HepG2 (cell line): ENCODE measurements around the gene CTSZ. TPM values are rescaled to one million over a fixed set of nuclear protein-coding genes. Genes with fewer than 3 reads are reported as not detected.

ENCODE experiments used
- ATAC-seq: fragments of 200-7000 bp; cut with Tn5 transposase; 3 replicates; pipeline ENCODE4 v1.9.1; 2020; ENCODE audit warnings: mild to moderate bottlenecking, moderate library complexity
- BruUV-seq: library from RNA; stranded (reverse); fragments of 400-500 nt; replicated peaks from 2 replicates; lab custom pipeline; 2021; lab: Mats Ljungman, UMichigan
- CTCF ChIA-PET: fragments of 300-600 bp; formaldehyde crosslinking; extraction: SDS; loops from one replicate; lab custom pipeline; 2021; ENCODE audit warnings: low total read pairs, inconsistent platforms, low intra/inter-chr PET ratio; lab: Yijun Ruan, JAX
- POLR2A ChIA-PET: fragments of 350-600 bp; sonication (Branson Sonifier 250); formaldehyde crosslinking; loops from one replicate; lab custom pipeline; 2020; ENCODE audit warnings: antibody characterized with exemption, inconsistent platforms; lab: Yijun Ruan, JAX
- DNase-seq: peaks from one replicate; pipeline ENCODE4 v3.0.0-alpha.2; 2015; ENCODE audit warnings: low spot score
- FAIRE-seq: peaks from 3 replicates; lab custom pipeline; 2011; peaks lifted over from hg19 to GRCh38; lab: Jason Lieb, UNC
- H2AFZ ChIP-seq: one replicate; pipeline ENCODE4 v1.6.1; 2011; ENCODE audit warnings: low read length, inconsistent platforms
- H3K27ac ChIP-seq: fragments of 300-600 bp; 3 replicates; pipeline ENCODE4 v1.8.0; 2011; ENCODE audit warnings: mixed run types, mild to moderate bottlenecking, mixed read lengths, low read length, inconsistent platforms; ENCODE audit not compliant: insufficient read depth; ENCODE audit errors: extremely low read length
- H3K27me3 ChIP-seq, 2 experiments: fragments of 200-600 bp in 1 of 2; 2 replicates in 1 of 2; 3 replicates in 1 of 2; pipeline versions ENCODE4 v1.6.0 to v1.8.0; 2011; ENCODE audit warnings: low read length in 2 of 2, mild to moderate bottlenecking in 2 of 2, moderate library complexity in 2 of 2, inconsistent platforms in 1 of 2; ENCODE audit not compliant: insufficient read depth in 2 of 2, control insufficient read depth in 1 of 2
- H3K36me3 ChIP-seq, 2 experiments: fragments of 200-600 bp in 1 of 2; replicated peaks in 1 of 2; 2 replicates in 1 of 2; 3 replicates in 1 of 2; pipeline versions ENCODE4 v1.5.1 to v1.8.0; 2011; ENCODE audit warnings: low read length in 2 of 2, inconsistent platforms in 1 of 2; ENCODE audit not compliant: insufficient read depth in 2 of 2, control insufficient read depth in 1 of 2
- H3K4me1 ChIP-seq: 2 replicates; pipeline ENCODE4 v1.5.1; 2012; ENCODE audit warnings: low read length, inconsistent platforms; ENCODE audit not compliant: insufficient read depth
- H3K4me2 ChIP-seq: 2 replicates; pipeline ENCODE4 v1.6.0; 2011; ENCODE audit warnings: low read depth, low read length, inconsistent platforms
- H3K4me3 ChIP-seq, 3 experiments: fragments of 200-600 bp in 1 of 3; sonication (generic), shearing (Covaris generic) in 1 of 3; replicated peaks in 1 of 3; 2 replicates each; pipeline ENCODE4 v1.5.1; 2011 to 2016; ENCODE audit warnings: low read length in 3 of 3, inconsistent platforms in 2 of 3, low read depth in 2 of 3, mild to moderate bottlenecking in 2 of 3, control low read depth in 1 of 3, mixed read lengths in 1 of 3; ENCODE audit not compliant: insufficient read depth in 1 of 3
- H3K79me2 ChIP-seq: one replicate; pipeline ENCODE4 v1.6.1; 2011; ENCODE audit warnings: low read length, inconsistent platforms; ENCODE audit not compliant: insufficient read depth
- H3K9ac ChIP-seq: 2 replicates; pipeline ENCODE4 v1.6.0; 2011; ENCODE audit warnings: mild to moderate bottlenecking, low read depth, low read length, inconsistent platforms; ENCODE audit not compliant: insufficient read depth
- H3K9me3 ChIP-seq: 2 replicates; pipeline ENCODE4 v1.5.1; 2012; ENCODE audit warnings: mild to moderate bottlenecking, low read length
- H4K20me1 ChIP-seq: 2 replicates; pipeline ENCODE4 v1.6.0; 2011; ENCODE audit warnings: inconsistent platforms, mild to moderate bottlenecking, low read length, moderate library complexity; ENCODE audit not compliant: insufficient read depth
- ARNT2 ChIP-seq: sonication (generic); formaldehyde crosslinking; IDR thresholded peaks from 2 replicates; pipeline ENCODE4 v1.8.0; 2022; ENCODE audit warnings: mild to moderate bottlenecking, low read depth, missing genetic modification reagents, moderate library complexity
- ATF1 ChIP-seq: IDR thresholded peaks from 2 replicates; pipeline ENCODE4 v1.6.1; 2016; ENCODE audit warnings: mild to moderate bottlenecking, control low read depth
- DMAP1 ChIP-seq: IDR thresholded peaks from 2 replicates; pipeline ENCODE4 v1.6.1; 2016
- GABPA ChIP-seq, 2 experiments: IDR thresholded peaks; 2 replicates each; pipeline ENCODE4 v1.6.1; 2011 to 2016; ENCODE audit warnings: low read depth in 2 of 2, low read length in 1 of 2, missing biosample characterization in 1 of 2, missing genetic modification characterization in 1 of 2
- HES4 ChIP-seq: sonication (generic); formaldehyde crosslinking; IDR thresholded peaks from 2 replicates; pipeline ENCODE4 v1.9.0; 2021; ENCODE audit warnings: mild to moderate bottlenecking, missing genetic modification reagents, borderline replicate concordance
- IKZF4 ChIP-seq: sonication (generic); formaldehyde crosslinking; IDR thresholded peaks from 2 replicates; pipeline ENCODE4 v1.5.1; 2020; ENCODE audit warnings: borderline replicate concordance, mild to moderate bottlenecking, low read depth, missing genetic modification reagents; ENCODE audit errors: not compliant biosample characterization
- MAFK ChIP-seq, 2 experiments: IDR thresholded peaks in 1 of 2; conservative IDR thresholded peaks in 1 of 2; 2 replicates each; pipeline ENCODE4 v1.6.1; 2011; ENCODE audit warnings: improper control_type of control experiment in 2 of 2, low read length in 2 of 2
- MIER3 ChIP-seq: IDR thresholded peaks from 2 replicates; pipeline ENCODE4 v1.6.1; 2016; ENCODE audit warnings: missing compliant biosample characterization, borderline replicate concordance
- NRL ChIP-seq: sonication (generic); formaldehyde crosslinking; IDR thresholded peaks from 2 replicates; pipeline ENCODE4 v1.5.0; 2020; ENCODE audit warnings: missing genetic modification reagents, mild to moderate bottlenecking, moderate library complexity, borderline replicate concordance
- SALL1 ChIP-seq: sonication (generic); formaldehyde crosslinking; IDR thresholded peaks from 2 replicates; pipeline ENCODE4 v1.8.0; 2022; ENCODE audit warnings: mild to moderate bottlenecking, missing genetic modification reagents
- TOE1 ChIP-seq: sonication (generic); formaldehyde crosslinking; IDR thresholded peaks from 2 replicates; pipeline ENCODE4 v1.4.0; 2020; ENCODE audit warnings: mild to moderate bottlenecking, missing genetic modification reagents
- ZNF253 ChIP-seq: sonication (generic); formaldehyde crosslinking; IDR thresholded peaks from 2 replicates; pipeline ENCODE4 v1.8.0; 2022; ENCODE audit warnings: mild to moderate bottlenecking, missing genetic modification reagents, borderline replicate concordance
- ZNF362 ChIP-seq: sonication (generic); formaldehyde crosslinking; IDR thresholded peaks from 2 replicates; pipeline ENCODE4 v1.4.0; 2020; ENCODE audit warnings: missing genetic modification reagents, mild to moderate bottlenecking, borderline replicate concordance
- ZNF616 ChIP-seq: sonication (generic); formaldehyde crosslinking; IDR thresholded peaks from 2 replicates; pipeline ENCODE4 v1.5.0; 2020; ENCODE audit warnings: low read depth, mild to moderate bottlenecking, missing genetic modification reagents
- ZNF660 ChIP-seq: sonication (generic); formaldehyde crosslinking; IDR thresholded peaks from 2 replicates; pipeline ENCODE4 v1.5.1; 2020; ENCODE audit warnings: mild to moderate bottlenecking, low read depth, missing genetic modification reagents, borderline replicate concordance
- ZNF772 ChIP-seq: sonication (generic); formaldehyde crosslinking; IDR thresholded peaks from 2 replicates; pipeline ENCODE4 v1.5.0; 2020; ENCODE audit warnings: mild to moderate bottlenecking, missing genetic modification reagents
- WGBS: methylation state at CpG from one replicate; pipeline ENCODE4 v1.1.6; 2017; ENCODE audit warnings: low lambda C conversion rate; 5-methylcytosine and 5-hydroxymethylcytosine counted together
- in situ Hi-C: cut with HindIII; loops from 2 replicates; pipeline ENCODE4 v1.10.0; 2017; ENCODE audit warnings: low pct_unique_long_range_greater_than_20kb; ENCODE audit not compliant: extremely low pct_ligation_motif_present
- intact Hi-C: fragments of 100-400 bp; cut with micrococcal nuclease; formaldehyde crosslinking; loops from one replicate; pipeline ENCODE4 v1.10.0; 2022; ENCODE audit not compliant: unreplicated experiment
- polyA plus RNA-seq, 8 experiments: library from polyadenylated mRNA; depleted of rRNA in 3 of 8; stranded (reverse) in 7 of 8; unstranded in 1 of 8; fragments of >200 nt; fragmentation: Illumina TruSeq in 4 of 8; extraction: Trizol in 4 of 8; gene quantifications; 2 replicates each; pipeline versions ENCODE4 v1.2.1 to v1.2.3, GENCODE V29; 2011 to 2016; ENCODE audit warnings: low read depth in 4 of 8, missing spikeins in 1 of 8, mixed read lengths in 1 of 8; ENCODE audit not compliant: insufficient read depth in 1 of 8
- total RNA-seq, 5 experiments: library from RNA; depleted of rRNA; stranded (reverse); fragments of >200 nt; fragmentation: Illumina TruSeq; extraction: Trizol; gene quantifications; 2 replicates each; pipeline ENCODE4 v1.2.3, GENCODE V29; 2016; ENCODE audit warnings: low read depth in 1 of 5
- TF ChIP-seq, protein P1 (sequence below): sonication (generic); formaldehyde crosslinking; IDR thresholded peaks from 2 replicates; pipeline ENCODE4 v1.5.0; 2020; ENCODE audit warnings: missing genetic modification reagents, mild to moderate bottlenecking, borderline replicate concordance
- TF ChIP-seq, protein P2 (sequence below): sonication (generic); formaldehyde crosslinking; IDR thresholded peaks from 2 replicates; pipeline ENCODE4 v1.8.1; 2023; ENCODE audit warnings: mild to moderate bottlenecking, missing genetic modification reagents, borderline replicate concordance
- TF ChIP-seq, protein P3 (sequence below): sonication (generic); formaldehyde crosslinking; IDR thresholded peaks from 2 replicates; pipeline ENCODE4 v1.5.0; 2020; ENCODE audit warnings: missing genetic modification reagents, mild to moderate bottlenecking, borderline replicate concordance

CTSZ gene
- total and polyA plus RNA-seq, 2 of the 13 experiments (the other 11 are each of a cell fraction or from before 2014, with no cell fraction given) = 0.33 TPM; not detected in 1

- intact Hi-C loops (loop anchor here (1.0 kb wide), 1 partner anchor 10 kb away; the partner anchor contains the start of gene NELFCD), in situ Hi-C loops (no loop called here)
- Histone ChIP-seq H4K20me1 (no peaks in the 10 kb centered on the region; the same call in 1 of the 2 replicates), H2AFZ (no peak overlapping the region), H3K4me3 (no peak overlapping the region), H3K9me3 (no peaks in the 10 kb centered on the region), H3K27me3 (no peaks in the 10 kb centered on the region), H3K36me3 (peaks cover 69 to 95% of the 10 kb centered on the region in 2 experiments), H3K9ac (peak overlapping the region; percentile 3; the same call in 1 of the 2 replicates), H3K79me2 (peaks cover 5% of the 10 kb centered on the region), H3K4me1 (peaks cover 68% of the 10 kb centered on the region), H3K4me2 (no peak overlapping the region), H3K27ac (no peak overlapping the region)
- WGBS = 97% methylated on average over 14 of the region's 14 CpGs
- ATAC-seq (no peak), FAIRE-seq (no peak), DNase-seq (no peak)
- no TSS peak for BruUV-seq
- ChIA-PET CTCF (no interaction called here), POLR2A (interaction anchor here (0.9 to 1.9 kb wide), 4 partner anchors 10 to 41 kb away, joined by 3 to 7 read pairs (median 6); partner anchors contain the start of gene ATP5F1E)
- TF ChIP-seq ZNF616 (CRISPR knock-in tag) (no peak), ARNT2 (no peak), ZNF772 (CRISPR knock-in tag) (no peak), ZNF253 (CRISPR knock-in tag) (no peak), GABPA (IDR thresholded peaks at IDR 0.05; ENCODE audit: low read depth, low read length) (no peak), GABPA (CRISPR knock-in tag; IDR thresholded peaks at IDR 0.05; ENCODE audit: low read depth) (no peak), DMAP1 (no peak), SALL1 (no peak), ZNF362 (CRISPR knock-in tag) (no peak), MIER3 (CRISPR knock-in tag) (no peak), TOE1 (no peak), MAFK (conservative IDR thresholded peaks at IDR 0.05 in 1 of 2, IDR thresholded peaks at IDR 0.05 in 1 of 2; ENCODE audit: low read length in 2 of 2) (no peak), HES4 (CRISPR knock-in tag) (0 out of 2 replicates have a peak, but pooled peaks have one; percentile 36), ATF1 (CRISPR knock-in tag) (no peak), NRL (CRISPR knock-in tag) (0 out of 2 replicates have a peak, but pooled peaks have one; percentile 38), ZNF660 (CRISPR knock-in tag) (no peak), IKZF4 (peak; percentile 7)
- TF ChIP-seq, protein P1, sequence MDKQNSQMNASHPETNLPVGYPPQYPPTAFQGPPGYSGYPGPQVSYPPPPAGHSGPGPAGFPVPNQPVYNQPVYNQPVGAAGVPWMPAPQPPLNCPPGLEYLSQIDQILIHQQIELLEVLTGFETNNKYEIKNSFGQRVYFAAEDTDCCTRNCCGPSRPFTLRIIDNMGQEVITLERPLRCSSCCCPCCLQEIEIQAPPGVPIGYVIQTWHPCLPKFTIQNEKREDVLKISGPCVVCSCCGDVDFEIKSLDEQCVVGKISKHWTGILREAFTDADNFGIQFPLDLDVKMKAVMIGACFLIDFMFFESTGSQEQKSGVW (CRISPR knock-in tag) = no peak
- TF ChIP-seq, protein P2, sequence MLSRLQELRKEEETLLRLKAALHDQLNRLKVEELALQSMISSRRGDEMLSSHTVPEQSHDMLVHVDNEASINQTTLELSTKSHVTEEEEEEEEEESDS (CRISPR knock-in tag) = no peak
- TF ChIP-seq, protein P3, sequence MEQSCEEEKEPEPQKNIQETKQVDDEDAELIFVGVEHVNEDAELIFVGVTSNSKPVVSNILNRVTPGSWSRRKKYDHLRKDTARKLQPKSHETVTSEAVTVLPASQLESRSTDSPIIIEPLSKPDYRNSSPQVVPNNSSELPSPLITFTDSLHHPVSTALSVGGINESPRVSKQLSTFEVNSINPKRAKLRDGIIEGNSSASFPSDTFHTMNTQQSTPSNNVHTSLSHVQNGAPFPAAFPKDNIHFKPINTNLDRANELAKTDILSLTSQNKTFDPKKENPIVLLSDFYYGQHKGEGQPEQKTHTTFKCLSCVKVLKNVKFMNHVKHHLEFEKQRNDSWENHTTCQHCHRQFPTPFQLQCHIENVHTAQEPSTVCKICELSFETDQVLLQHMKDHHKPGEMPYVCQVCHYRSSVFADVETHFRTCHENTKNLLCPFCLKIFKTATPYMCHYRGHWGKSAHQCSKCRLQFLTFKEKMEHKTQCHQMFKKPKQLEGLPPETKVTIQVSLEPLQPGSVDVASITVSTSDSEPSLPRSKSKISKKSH (CRISPR knock-in tag) = peak; percentile 47; the same call in 1 of the 2 replicates
Observed at GRCh38 chr20:58990651-58991445, 16.2 kb downstream of the CTSZ start.
